HG02623 (cell line): ENCODE data around the gene TGFBR3.
A peak's percentile ranks its signal among the peaks of the same experiment; 100 is the strongest.

Source experiments
- ATAC-seq: cut with Tn5 transposase; IDR thresholded peaks from one replicate; pipeline ENCODE4 v1.9.1; 2021; ENCODE audit warnings: moderate library complexity; ENCODE audit not compliant: unreplicated experiment

The TGFBR3 gene

GRCh38 chr1:91660708-91661107 is 225.2 kb downstream of the TGFBR3 start:
- ATAC-seq = no peak

- no peak for ATAC-seq
Observed at GRCh38 chr1:91655912-91656449, 230.0 kb downstream of the TGFBR3 start.

GRCh38 chr1:91653183-91653582 is 232.8 kb downstream of the TGFBR3 start:
- peak; percentile 62 for ATAC-seq

- no peak for ATAC-seq
Observed at GRCh38 chr1:91651661-91652071, 234.3 kb downstream of the TGFBR3 start.

GRCh38 chr1:91651243-91651642 is 234.7 kb downstream of the TGFBR3 start:
- no peak for ATAC-seq

- ATAC-seq = no peak
Observed at GRCh38 chr1:91650764-91651163, 235.2 kb downstream of the TGFBR3 start.

- ATAC-seq = no peak
Observed at GRCh38 chr1:91647061-91647460, 238.9 kb downstream of the TGFBR3 start.

- no peak for ATAC-seq
Observed at GRCh38 chr1:91645031-91645430, 240.9 kb downstream of the TGFBR3 start.

GRCh38 chr1:91643431-91643830 is 242.5 kb downstream of the TGFBR3 start:
- ATAC-seq = no peak

- no peak for ATAC-seq
Observed at GRCh38 chr1:91640877-91641526, 244.9 kb downstream of the TGFBR3 start.

- ATAC-seq = no peak
Observed at GRCh38 chr1:91637539-91637994, 248.4 kb downstream of the TGFBR3 start.

GRCh38 chr1:91635763-91636162 is 250.2 kb downstream of the TGFBR3 start:
- no peak for ATAC-seq

GRCh38 chr1:91633438-91633837 is 252.5 kb downstream of the TGFBR3 start:
- ATAC-seq = no peak

- ATAC-seq = no peak
Observed at GRCh38 chr1:91631718-91632330, 254.1 kb downstream of the TGFBR3 start.

- no peak for ATAC-seq
Observed at GRCh38 chr1:91630803-91631202, 255.1 kb downstream of the TGFBR3 start.
